Measurements from ENCODE around the gene KRT40. TPM values are rescaled to one million over a fixed set of nuclear protein-coding genes. Genes with fewer than 3 reads are reported as not detected.

Gene KRT40
- total and polyA plus RNA-seq, 2 of the 8 experiments (the other 6 are each of a cell fraction or from before 2014, with no cell fraction given), result not detected

DNA sequence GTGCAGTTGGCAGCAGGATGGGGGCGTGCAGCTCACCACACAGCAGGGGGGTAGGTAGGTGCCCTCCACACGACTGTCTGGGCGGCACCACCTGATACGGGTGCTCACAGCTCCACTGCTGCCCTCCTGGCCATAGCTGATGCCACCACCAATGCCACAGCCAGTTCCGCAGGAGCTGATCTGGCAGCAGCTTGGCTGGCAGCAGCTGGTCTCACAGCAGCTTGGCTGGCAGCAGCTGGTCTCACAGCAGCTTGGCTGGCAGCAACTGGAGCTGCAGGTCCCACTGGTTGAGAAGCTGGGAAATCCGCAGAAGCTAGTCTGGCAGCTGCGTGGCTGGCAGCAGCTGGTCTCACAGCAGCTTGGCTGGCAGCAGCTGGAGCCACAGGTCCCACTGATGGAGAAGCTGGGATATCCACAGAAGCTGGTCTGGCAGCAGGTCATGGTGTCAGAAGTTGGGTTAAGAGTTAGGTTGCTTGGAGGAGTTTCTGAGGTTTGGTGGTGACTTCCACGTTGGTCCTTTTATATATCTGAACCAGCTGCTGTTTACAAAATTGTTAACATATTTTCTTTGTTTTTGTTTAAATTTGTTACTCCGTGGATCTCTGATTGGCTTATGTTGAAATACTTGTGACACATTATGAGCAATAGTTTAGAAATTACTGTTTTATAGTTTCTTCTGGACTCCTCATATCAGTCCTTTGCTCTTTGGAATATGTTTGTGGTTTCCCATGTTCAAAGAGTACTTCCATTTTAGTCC lies 42.8 kb upstream of the KRT40 start, which contains the start of gene KRTAP1-5:
KRTAP1-5 (minus strand) TSS at position 494 of the 757 bp plus-strand sequence; CDS start at position 441, 53 bp downstream.
- H3K79me2 ChIP-seq (ENCODE audit: control insufficient read depth in 1 of 2, insufficient read depth in 2 of 2, low read length in 2 of 2), result no peaks in the 10 kb centered on the region
- H2BK15ac ChIP-seq (ENCODE audit: low read length), result no peak within 1 kb of the TSS
- H3K4me3 ChIP-seq (ENCODE audit: extremely low read depth in 1 of 4, insufficient read depth in 2 of 4, low read depth in 3 of 4, low read length in 4 of 4), result no peak within 1 kb of the TSS
- H2BK120ac ChIP-seq (replicated peaks; ENCODE audit: low read depth, low read length), result no peak within 1 kb of the TSS
- no peak within 1 kb of the TSS for H2BK12ac ChIP-seq (ENCODE audit: low read depth, low read length)
- no peaks in the 10 kb centered on the region for H3K23me2 ChIP-seq (ENCODE audit: low read depth, low read length)
- H3K9ac ChIP-seq (replicated peaks in 1 of 4; ENCODE audit: extremely low read depth in 1 of 4, low read depth in 3 of 4, low read length in 3 of 4), result no peak within 1 kb of the TSS
- no peak within 1 kb of the TSS for H2BK20ac ChIP-seq (ENCODE audit: low read length)
- H3K36me3 ChIP-seq (ENCODE audit: control insufficient read depth in 2 of 4, insufficient read depth in 4 of 4, low read length in 3 of 4), result no peaks in the 10 kb centered on the region
- H3K4ac ChIP-seq (replicated peaks; ENCODE audit: insufficient read length, low read depth, low read length), result no peak within 1 kb of the TSS
- H4K91ac ChIP-seq (replicated peaks; ENCODE audit: insufficient read length, low read length), result no peak within 1 kb of the TSS
- 86% methylated on average over 8 of the region's 9 CpGs; no CpG with 5 or more reads in 1 of the 2 experiments for WGBS, 2 experiments (ENCODE audit: extremely low coverage in 1 of 2, insufficient coverage in 1 of 2, insufficient read length in 1 of 2, insufficient replicate concordance in 2 of 2, low coverage in 1 of 2, low lambda C conversion rate in 2 of 2, missing lambda C conversion rate in 1 of 2)
- H2AFZ ChIP-seq (ENCODE audit: low read length), result no peak within 1 kb of the TSS
- no peak within 1 kb of the TSS for H3K14ac ChIP-seq (ENCODE audit: insufficient read length)
- FAIRE-seq (no peak), DNase-seq (ENCODE audit: low read depth in 1 of 2, low spot score in 2 of 2) (no peak)
- H2AK5ac ChIP-seq (ENCODE audit: low read depth, low read length), result no peak within 1 kb of the TSS
- no peak within 1 kb of the TSS for H3K18ac ChIP-seq (ENCODE audit: extremely low read depth, low read length)
- H3K4me2 ChIP-seq (ENCODE audit: insufficient read depth in 1 of 2, low read depth in 2 of 2, low read length in 2 of 2), result no peak within 1 kb of the TSS
- no peaks in the 10 kb centered on the region for H3K9me3 ChIP-seq (ENCODE audit: insufficient read depth in 2 of 2, low read depth in 1 of 2, low read length in 1 of 2)
- no peaks in the 10 kb centered on the region for H3K27me3 ChIP-seq (replicated peaks in 1 of 4; ENCODE audit: control insufficient read depth in 3 of 4, extremely low read depth in 1 of 4, insufficient read depth in 3 of 4, low read length in 3 of 4)
- no peaks in the 10 kb centered on the region for H3K79me1 ChIP-seq (ENCODE audit: low read depth, low read length)
- POLR2A ChIA-PET (ENCODE audit: partially characterized antibody), result no interaction called here
- no peak within 1 kb of the TSS for H4K5ac ChIP-seq (ENCODE audit: insufficient read length, low read depth, low read length)
- no peaks in the 10 kb centered on the region; a peak in 1 of 7 replicates for H3K4me1 ChIP-seq (replicated peaks in 1 of 4; ENCODE audit: control insufficient read depth in 3 of 4, insufficient read depth in 4 of 4, low read length in 3 of 4)
- no peak within 1 kb of the TSS for H4K8ac ChIP-seq (ENCODE audit: extremely low read depth, insufficient read depth, low read length)
- H3K23ac ChIP-seq (ENCODE audit: insufficient read length), result no peak within 1 kb of the TSS
- H4K20me1 ChIP-seq (replicated peaks in 1 of 2; ENCODE audit: control insufficient read depth in 1 of 2, insufficient read depth in 2 of 2, low read length in 2 of 2), result no peaks in the 10 kb centered on the region
- H3K56ac ChIP-seq (replicated peaks; ENCODE audit: insufficient read length, low read depth, low read length), result no peak within 1 kb of the TSS
- CTCF ChIA-PET (ENCODE audit: partially characterized antibody), result no interaction called here
- no peak within 1 kb of the TSS for H3K27ac ChIP-seq (ENCODE audit: low read depth, low read length)
- no peak within 1 kb of the TSS for H2BK5ac ChIP-seq (ENCODE audit: low read depth, low read length)
- no peak for TF ChIP-seq CBX8 (IDR thresholded peaks at IDR 0.05; ENCODE audit: borderline replicate concordance, low read depth, low read length)

Measured in H1 (cell line).